H1 (cell line): ENCODE results near the gene PRKAR2B. TPM values are rescaled to one million over a fixed set of nuclear protein-coding genes. Genes with fewer than 3 reads are reported as not detected.

Source experiments
- CTCF ChIA-PET: fragments of 300-600 bp; sonication (Branson Sonifier 250); formaldehyde crosslinking; loops from one replicate; lab custom pipeline; 2021; ENCODE audit not compliant: partially characterized antibody; lab: Charles Lee
- POLR2A ChIA-PET: fragments of 300-600 bp; sonication (Branson Sonifier 250); formaldehyde crosslinking; loops from one replicate; lab custom pipeline; 2021; ENCODE audit warnings: inconsistent platforms; ENCODE audit not compliant: partially characterized antibody; lab: Charles Lee
- DNase-seq, 2 experiments: peaks; one replicate each; pipeline versions ENCODE4 v3.0.0 to v3.0.0-alpha.2; 2010 to 2022; ENCODE audit warnings: low spot score in 2 of 2, low read depth in 1 of 2, mixed read lengths in 1 of 2
- FAIRE-seq: peaks from 2 replicates; lab custom pipeline; 2011; peaks lifted over from hg19 to GRCh38; lab: Jason Lieb, UNC
- H2AFZ ChIP-seq: 2 replicates; pipeline ENCODE4 v1.8.1; 2012; ENCODE audit warnings: low read length, inconsistent platforms
- H2AK5ac ChIP-seq: 2 replicates; pipeline ENCODE4 v1.6.1; 2013; ENCODE audit warnings: low read depth, low read length
- H2BK120ac ChIP-seq: replicated peaks from 2 replicates; pipeline ENCODE3; 2013; ENCODE audit warnings: low read depth, low read length, inconsistent platforms
- H2BK12ac ChIP-seq: 2 replicates; pipeline ENCODE4 v1.6.1; 2013; ENCODE audit warnings: low read depth, low read length
- H2BK15ac ChIP-seq: 2 replicates; pipeline ENCODE4 v1.6.1; 2013; ENCODE audit warnings: low read length
- H2BK20ac ChIP-seq: 2 replicates; pipeline ENCODE4 v1.6.1; 2013; ENCODE audit warnings: low read length
- H2BK5ac ChIP-seq: 2 replicates; pipeline ENCODE4 v1.6.1; 2013; ENCODE audit warnings: low read depth, low read length
- H3K14ac ChIP-seq: 2 replicates; pipeline ENCODE4 v1.6.1; 2013; ENCODE audit warnings: inconsistent platforms; ENCODE audit not compliant: insufficient read length
- H3K18ac ChIP-seq: 2 replicates; pipeline ENCODE4 v1.6.1; 2013; ENCODE audit warnings: low read length; ENCODE audit errors: extremely low read depth
- H3K23ac ChIP-seq: 2 replicates; pipeline ENCODE4 v1.6.1; 2013; ENCODE audit warnings: inconsistent platforms; ENCODE audit not compliant: insufficient read length
- H3K23me2 ChIP-seq: 2 replicates; pipeline ENCODE4 v1.6.1; 2013; ENCODE audit warnings: low read depth, low read length
- H3K27ac ChIP-seq: 2 replicates; pipeline ENCODE4 v1.6.1; 2011; ENCODE audit warnings: low read depth, low read length, inconsistent platforms
- H3K27me3 ChIP-seq, 4 experiments: replicated peaks in 1 of 4; 1 replicate in 1 of 4; 2 replicates in 3 of 4; pipeline versions ENCODE4 v1.6.1 to v1.8.1; 2011 to 2013; ENCODE audit warnings: low read length in 3 of 4, mild to moderate bottlenecking in 3 of 4, inconsistent platforms in 2 of 4, mixed read lengths in 2 of 4, moderate library complexity in 1 of 4; ENCODE audit not compliant: control insufficient read depth in 3 of 4, insufficient read depth in 3 of 4; ENCODE audit errors: extremely low read depth in 1 of 4
- H3K36me3 ChIP-seq, 4 experiments: 2 replicates each; pipeline versions ENCODE4 v1.6.1 to v1.8.1; 2011 to 2013; ENCODE audit warnings: mild to moderate bottlenecking in 4 of 4, low read length in 3 of 4, moderate library complexity in 2 of 4, control low read depth in 1 of 4, inconsistent platforms in 1 of 4; ENCODE audit not compliant: insufficient read depth in 4 of 4, control insufficient read depth in 2 of 4
- H3K4ac ChIP-seq: replicated peaks from 2 replicates; pipeline ENCODE3; 2013; ENCODE audit warnings: low read length, low read depth, mixed read lengths, inconsistent platforms; ENCODE audit not compliant: insufficient read length
- H3K4me1 ChIP-seq, 4 experiments: replicated peaks in 1 of 4; 1 replicate in 1 of 4; 2 replicates in 3 of 4; pipeline versions ENCODE4 v1.6.1 to v1.8.1; 2011 to 2013; ENCODE audit warnings: low read length in 3 of 4, inconsistent platforms in 2 of 4, mixed read lengths in 1 of 4; ENCODE audit not compliant: insufficient read depth in 4 of 4, control insufficient read depth in 3 of 4
- H3K4me2 ChIP-seq, 2 experiments: 2 replicates each; pipeline versions ENCODE4 v1.6.1 to v1.8.1; 2011 to 2013; ENCODE audit warnings: low read depth in 2 of 2, low read length in 2 of 2, control low read depth in 1 of 2, inconsistent platforms in 1 of 2, mild to moderate bottlenecking in 1 of 2; ENCODE audit not compliant: insufficient read depth in 1 of 2
- H3K4me3 ChIP-seq, 4 experiments: fragments of 200-600, 300-600 bp in 1 of 4; sonication (generic), shearing (Covaris generic), sonication (Bioruptor Twin) in 1 of 4; 2 replicates each; pipeline versions ENCODE4 v1.5.1 to v1.8.1; 2011 to 2016; ENCODE audit warnings: low read length in 4 of 4, low read depth in 3 of 4, control low read depth in 2 of 4, inconsistent platforms in 2 of 4, mild to moderate bottlenecking in 2 of 4, mixed read lengths in 1 of 4, moderate library complexity in 1 of 4; ENCODE audit not compliant: insufficient read depth in 2 of 4; ENCODE audit errors: extremely low read depth in 1 of 4
- H3K56ac ChIP-seq: replicated peaks from 2 replicates; pipeline ENCODE3; 2013; ENCODE audit warnings: low read depth, mild to moderate bottlenecking, mixed read lengths, low read length, inconsistent platforms; ENCODE audit not compliant: insufficient read length
- H3K79me1 ChIP-seq: 2 replicates; pipeline ENCODE4 v1.6.1; 2013; ENCODE audit warnings: low read depth, low read length, control low read depth
- H3K79me2 ChIP-seq, 2 experiments: 2 replicates each; pipeline versions ENCODE4 v1.6.1 to v1.8.1; 2012 to 2013; ENCODE audit warnings: low read length in 2 of 2, mild to moderate bottlenecking in 2 of 2, inconsistent platforms in 1 of 2; ENCODE audit not compliant: insufficient read depth in 2 of 2, control insufficient read depth in 1 of 2
- H3K9ac ChIP-seq, 4 experiments: replicated peaks in 1 of 4; 1 replicate in 1 of 4; 2 replicates in 3 of 4; pipeline versions ENCODE4 v1.6.1 to v1.8.1; 2011 to 2013; ENCODE audit warnings: low read depth in 3 of 4, low read length in 3 of 4, control low read depth in 2 of 4, mild to moderate bottlenecking in 2 of 4, moderate library complexity in 2 of 4, inconsistent platforms in 1 of 4; ENCODE audit errors: extremely low read depth in 1 of 4
- H3K9me3 ChIP-seq, 2 experiments: 2 replicates each; pipeline versions ENCODE4 v1.6.1 to v1.8.1; 2012 to 2013; ENCODE audit warnings: mild to moderate bottlenecking in 2 of 2, moderate library complexity in 2 of 2, control low read depth in 1 of 2, inconsistent platforms in 1 of 2, low read depth in 1 of 2, low read length in 1 of 2, mixed read lengths in 1 of 2; ENCODE audit not compliant: insufficient read depth in 2 of 2
- H4K20me1 ChIP-seq, 2 experiments: replicated peaks in 1 of 2; 2 replicates each; pipeline versions ENCODE3 to v1.8.1; 2011 to 2013; ENCODE audit warnings: inconsistent platforms in 2 of 2, low read length in 2 of 2, mild to moderate bottlenecking in 1 of 2; ENCODE audit not compliant: insufficient read depth in 2 of 2, control insufficient read depth in 1 of 2
- H4K5ac ChIP-seq: 2 replicates; pipeline ENCODE4 v1.6.1; 2013; ENCODE audit warnings: low read length, low read depth, mixed read lengths, inconsistent platforms; ENCODE audit not compliant: insufficient read length
- H4K8ac ChIP-seq: 2 replicates; pipeline ENCODE4 v1.8.0; 2013; ENCODE audit warnings: mild to moderate bottlenecking, moderate library complexity, low read length, inconsistent platforms; ENCODE audit not compliant: insufficient read depth; ENCODE audit errors: extremely low read depth
- H4K91ac ChIP-seq: replicated peaks from 2 replicates; pipeline ENCODE3; 2013; ENCODE audit warnings: low read length, mixed read lengths, inconsistent platforms; ENCODE audit not compliant: insufficient read length
- ATF3 ChIP-seq: IDR thresholded peaks from 2 replicates; pipeline ENCODE4 v1.6.1; 2011; ENCODE audit warnings: low read depth, mild to moderate bottlenecking, low read length; ENCODE audit not compliant: insufficient read depth
- EZH2 ChIP-seq: fragments of 200-600 bp; sonication (generic); IDR thresholded peaks from 2 replicates; pipeline ENCODE4 v1.7.1; 2012; ENCODE audit warnings: low read depth, mild to moderate bottlenecking, moderate library complexity, low read length, inconsistent platforms; ENCODE audit not compliant: severe bottlenecking
- FOSL1 ChIP-seq: IDR thresholded peaks from 2 replicates; pipeline ENCODE4 v1.6.1; 2011; ENCODE audit warnings: mild to moderate bottlenecking, low read depth, low read length, moderate library complexity; ENCODE audit not compliant: insufficient read depth
- GABPA ChIP-seq: IDR thresholded peaks from 2 replicates; pipeline ENCODE4 v1.6.1; 2011; ENCODE audit warnings: mild to moderate bottlenecking, low read length, moderate library complexity, borderline replicate concordance; ENCODE audit not compliant: insufficient read depth
- HDAC2 ChIP-seq, 2 experiments: fragments of 300-600 bp in 1 of 2; sonication (generic) in 1 of 2; IDR thresholded peaks; 2 replicates each; pipeline ENCODE4 v1.6.1; 2011 to 2012; ENCODE audit warnings: low read depth in 2 of 2, low read length in 2 of 2, mild to moderate bottlenecking in 2 of 2, moderate library complexity in 2 of 2, borderline replicate concordance in 1 of 2, inconsistent platforms in 1 of 2
- HDAC6 ChIP-seq: IDR thresholded peaks from one replicate; pipeline ENCODE4 v1.7.1; 2012; ENCODE audit warnings: low read depth, mild to moderate bottlenecking, inconsistent platforms, low read length, moderate library complexity
- MAFK ChIP-seq: IDR thresholded peaks from 2 replicates; pipeline ENCODE4 v1.6.1; 2012; ENCODE audit warnings: low read depth, mild to moderate bottlenecking, improper control_type of control experiment, low read length
- POLR2A ChIP-seq, 2 experiments: IDR thresholded peaks; 1 replicate in 1 of 2; 2 replicates in 1 of 2; pipeline ENCODE4 v1.6.1; 2011; ENCODE audit warnings: low read depth in 2 of 2, low read length in 2 of 2, mild to moderate bottlenecking in 2 of 2; ENCODE audit errors: control extremely low read depth in 1 of 2
- RFX5 ChIP-seq: IDR thresholded peaks from 2 replicates; pipeline ENCODE4 v1.6.1; 2011; ENCODE audit warnings: low read depth, low read length, improper control_type of control experiment, borderline replicate concordance
- RXRA ChIP-seq: IDR thresholded peaks from 2 replicates; pipeline ENCODE4 v1.6.1; 2011; ENCODE audit warnings: low read depth, mild to moderate bottlenecking, low read length, moderate library complexity; ENCODE audit not compliant: insufficient read depth
- TAF1 ChIP-seq: IDR thresholded peaks from 2 replicates; pipeline ENCODE4 v1.6.1; 2011; ENCODE audit warnings: mild to moderate bottlenecking, low read depth, low read length
- TAF7 ChIP-seq: optimal IDR thresholded peaks from 2 replicates; pipeline ENCODE3; 2011; ENCODE audit warnings: low read depth, mild to moderate bottlenecking, inconsistent platforms, low read length, moderate library complexity, borderline replicate concordance
- TBP ChIP-seq: IDR thresholded peaks from 2 replicates; pipeline ENCODE4 v1.6.1; 2011; ENCODE audit warnings: low read depth, low read length, improper control_type of control experiment
- WGBS, 2 experiments: shearing (Covaris generic) in 1 of 2; methylation state at CpG; one replicate each; pipeline versions ENCODE4 v1.1.6 to v1.1.7; 2013 to 2015; ENCODE audit warnings: low lambda C conversion rate in 2 of 2, mixed read lengths in 2 of 2, inconsistent platforms in 1 of 2, low coverage in 1 of 2, missing lambda C conversion rate in 1 of 2; ENCODE audit not compliant: insufficient replicate concordance in 2 of 2, insufficient coverage in 1 of 2, insufficient read length in 1 of 2; ENCODE audit errors: extremely low coverage in 1 of 2, missing lambda C conversion rate in 1 of 2; 5-methylcytosine and 5-hydroxymethylcytosine counted together
- polyA plus RNA-seq, 7 experiments: library from polyadenylated mRNA; depleted of rRNA in 3 of 7; stranded (reverse) in 5 of 7; unstranded in 2 of 7; fragments of >200 nt in 5 of 7; fragments of 200-250 nt in 2 of 7; gene quantifications; 1 replicate in 5 of 7; 2 replicates in 1 of 7; 4 replicates in 1 of 7; pipeline versions ENCODE4 v1.2.1 to v1.2.3, GENCODE V29; 2011 to 2013; ENCODE audit warnings: missing spikeins in 2 of 7, mixed read lengths in 2 of 7
- total RNA-seq: library from RNA; stranded (reverse); fragmentation: NEBNext Ultra II Directional; extraction: Animal tissue kit (Norgen Biotek cat#: 25700); gene quantifications from 2 replicates; pipeline ENCODE4 v1.2.1, GENCODE V29; 2021

PRKAR2B gene
- total and polyA plus RNA-seq, 2 of the 8 experiments (the other 6 are each of a cell fraction or from before 2014, with no cell fraction given): 10.4 to 37.0 TPM

GRCh38 chr7:107057474-107057833 is 12.9 kb downstream of the PRKAR2B start:
- Histone ChIP-seq H2BK12ac (no peak overlapping the region), H2AK5ac (no peak overlapping the region), H3K23me2 (no peaks in the 10 kb centered on the region), H3K14ac (no peak overlapping the region), H3K4me1 (peaks cover 0 to 2% (median 0%) of the 10 kb centered on the region in 4 experiments; a peak in 3 of 7 replicates), H3K79me2 (peaks cover 0 to 40% of the 10 kb centered on the region in 2 experiments; a peak in 3 of 4 replicates), H3K4me3 (no peak overlapping the region), H2AFZ (no peak overlapping the region), H4K91ac (no peak overlapping the region), H3K18ac (no peak overlapping the region), H3K9ac (no peak overlapping the region), H3K4ac (no peak overlapping the region), H3K56ac (no peak overlapping the region), H3K23ac (no peak overlapping the region), H3K36me3 (no peaks in the 10 kb centered on the region), H4K5ac (no peak overlapping the region), H4K20me1 (peaks cover 0 to 3% of the 10 kb centered on the region in 2 experiments), H3K27ac (no peak overlapping the region), H2BK5ac (no peak overlapping the region), H3K9me3 (no peaks in the 10 kb centered on the region), H2BK120ac (no peak overlapping the region), H3K27me3 (no peaks in the 10 kb centered on the region), H2BK20ac (no peak overlapping the region), H2BK15ac (no peak overlapping the region), H4K8ac (no peak overlapping the region), H3K4me2 (no peak overlapping the region), H3K79me1 (no peaks in the 10 kb centered on the region)
- POLR2A ChIA-PET: no interaction called here
- DNase-seq (no peak), FAIRE-seq (no peak)
- CTCF ChIA-PET: interaction anchor here (0.7 to 2.9 kb wide), 4 partner anchors 9 to 311 kb away, joined by 3 to 12 read pairs (median 3); no protein-coding TSS in a partner anchor
- 88% methylated on average over 3 of the region's 3 CpGs; no CpG with 5 or more reads in 1 of the 2 experiments for WGBS, 2 experiments
- TF ChIP-seq TAF7: no peak
- TF ChIP-seq POLR2A (IDR thresholded peaks at IDR 0.05; ENCODE audit: control extremely low read depth in 1 of 2, low read depth in 2 of 2, low read length in 2 of 2): no peak
- TF ChIP-seq HDAC6: no peak
- no peak for TF ChIP-seq TAF1
- TF ChIP-seq MAFK: no peak
- no peak for TF ChIP-seq HDAC2 (IDR thresholded peaks at IDR 0.05; ENCODE audit: borderline replicate concordance in 1 of 2, low read depth in 2 of 2, low read length in 2 of 2)
- TF ChIP-seq RXRA: no peak
- TF ChIP-seq GABPA: no peak
- no peak for TF ChIP-seq FOSL1
- no peak for TF ChIP-seq TBP
- no peak for TF ChIP-seq ATF3
- no peak for TF ChIP-seq EZH2
- TF ChIP-seq RFX5: no peak
